Body of pancreas (tissue), 4 donors: ENCODE measurements around the gene RPH3AL.

Experiments used
- POLR2A ChIP-seq, 3 donors: fragments of 450-650 bp; IDR thresholded peaks; one replicate each; pipeline ENCODE4 v1.6.1; 2016; ENCODE audit warnings: antibody characterized with exemption in 3 of 3, mild to moderate bottlenecking in 2 of 3
- TF ChIP-seq, protein P1 (sequence below), 7 experiments: fragments of 450-650 bp in 4 of 7; fragments of 200-600 bp in 3 of 7; sonication (generic) in 3 of 7; IDR thresholded peaks; one replicate each; pipeline ENCODE4 v1.5.1; 2016 to 2019; ENCODE audit warnings: antibody characterized with exemption in 7 of 7

DNA sequence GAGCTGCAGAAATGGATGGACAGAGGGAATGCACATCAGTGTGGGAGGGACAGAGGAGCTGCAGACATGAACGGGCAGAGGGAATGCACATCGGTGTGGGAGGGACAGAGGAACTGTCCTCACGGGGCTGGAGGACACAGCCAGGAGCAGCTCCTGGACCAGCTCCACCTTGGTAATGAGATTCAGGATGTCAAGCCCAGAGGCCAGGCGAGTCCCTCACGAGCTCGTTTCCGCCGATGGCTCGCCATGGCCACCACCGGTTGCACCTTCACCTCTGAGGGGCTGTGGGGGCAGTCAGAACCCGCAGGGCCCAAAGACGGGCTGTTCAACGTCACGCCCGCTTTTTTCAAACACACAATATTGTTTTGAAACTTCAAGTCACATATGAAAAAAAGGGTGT, 56.2 kb downstream of the RPH3AL start:
- TF ChIP-seq, protein P1, sequence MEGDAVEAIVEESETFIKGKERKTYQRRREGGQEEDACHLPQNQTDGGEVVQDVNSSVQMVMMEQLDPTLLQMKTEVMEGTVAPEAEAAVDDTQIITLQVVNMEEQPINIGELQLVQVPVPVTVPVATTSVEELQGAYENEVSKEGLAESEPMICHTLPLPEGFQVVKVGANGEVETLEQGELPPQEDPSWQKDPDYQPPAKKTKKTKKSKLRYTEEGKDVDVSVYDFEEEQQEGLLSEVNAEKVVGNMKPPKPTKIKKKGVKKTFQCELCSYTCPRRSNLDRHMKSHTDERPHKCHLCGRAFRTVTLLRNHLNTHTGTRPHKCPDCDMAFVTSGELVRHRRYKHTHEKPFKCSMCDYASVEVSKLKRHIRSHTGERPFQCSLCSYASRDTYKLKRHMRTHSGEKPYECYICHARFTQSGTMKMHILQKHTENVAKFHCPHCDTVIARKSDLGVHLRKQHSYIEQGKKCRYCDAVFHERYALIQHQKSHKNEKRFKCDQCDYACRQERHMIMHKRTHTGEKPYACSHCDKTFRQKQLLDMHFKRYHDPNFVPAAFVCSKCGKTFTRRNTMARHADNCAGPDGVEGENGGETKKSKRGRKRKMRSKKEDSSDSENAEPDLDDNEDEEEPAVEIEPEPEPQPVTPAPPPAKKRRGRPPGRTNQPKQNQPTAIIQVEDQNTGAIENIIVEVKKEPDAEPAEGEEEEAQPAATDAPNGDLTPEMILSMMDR (IDR thresholded peaks at IDR 0.05) = no peak
- TF ChIP-seq POLR2A (IDR thresholded peaks at IDR 0.05) = no peak
